GM12801 (cell line): ENCODE data around the gene ACER1.

Experiments used
- TF ChIP-seq, protein P1 (sequence below): IDR thresholded peaks from one replicate; pipeline ENCODE4 v1.5.1; 2011; ENCODE audit warnings: control low read depth; ENCODE audit not compliant: insufficient read length; ENCODE audit errors: extremely low read depth

The ACER1 gene, protein sequence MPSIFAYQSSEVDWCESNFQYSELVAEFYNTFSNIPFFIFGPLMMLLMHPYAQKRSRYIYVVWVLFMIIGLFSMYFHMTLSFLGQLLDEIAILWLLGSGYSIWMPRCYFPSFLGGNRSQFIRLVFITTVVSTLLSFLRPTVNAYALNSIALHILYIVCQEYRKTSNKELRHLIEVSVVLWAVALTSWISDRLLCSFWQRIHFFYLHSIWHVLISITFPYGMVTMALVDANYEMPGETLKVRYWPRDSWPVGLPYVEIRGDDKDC

GRCh38 chr19:6333439-6333838 is at the start of gene ACER1:
TSS of gene ACER1 (minus strand) at chr19:6333612. CDS start at chr19:6333551, 61 bp downstream.
- TF ChIP-seq, protein P1, sequence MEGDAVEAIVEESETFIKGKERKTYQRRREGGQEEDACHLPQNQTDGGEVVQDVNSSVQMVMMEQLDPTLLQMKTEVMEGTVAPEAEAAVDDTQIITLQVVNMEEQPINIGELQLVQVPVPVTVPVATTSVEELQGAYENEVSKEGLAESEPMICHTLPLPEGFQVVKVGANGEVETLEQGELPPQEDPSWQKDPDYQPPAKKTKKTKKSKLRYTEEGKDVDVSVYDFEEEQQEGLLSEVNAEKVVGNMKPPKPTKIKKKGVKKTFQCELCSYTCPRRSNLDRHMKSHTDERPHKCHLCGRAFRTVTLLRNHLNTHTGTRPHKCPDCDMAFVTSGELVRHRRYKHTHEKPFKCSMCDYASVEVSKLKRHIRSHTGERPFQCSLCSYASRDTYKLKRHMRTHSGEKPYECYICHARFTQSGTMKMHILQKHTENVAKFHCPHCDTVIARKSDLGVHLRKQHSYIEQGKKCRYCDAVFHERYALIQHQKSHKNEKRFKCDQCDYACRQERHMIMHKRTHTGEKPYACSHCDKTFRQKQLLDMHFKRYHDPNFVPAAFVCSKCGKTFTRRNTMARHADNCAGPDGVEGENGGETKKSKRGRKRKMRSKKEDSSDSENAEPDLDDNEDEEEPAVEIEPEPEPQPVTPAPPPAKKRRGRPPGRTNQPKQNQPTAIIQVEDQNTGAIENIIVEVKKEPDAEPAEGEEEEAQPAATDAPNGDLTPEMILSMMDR = no peak

DNA sequence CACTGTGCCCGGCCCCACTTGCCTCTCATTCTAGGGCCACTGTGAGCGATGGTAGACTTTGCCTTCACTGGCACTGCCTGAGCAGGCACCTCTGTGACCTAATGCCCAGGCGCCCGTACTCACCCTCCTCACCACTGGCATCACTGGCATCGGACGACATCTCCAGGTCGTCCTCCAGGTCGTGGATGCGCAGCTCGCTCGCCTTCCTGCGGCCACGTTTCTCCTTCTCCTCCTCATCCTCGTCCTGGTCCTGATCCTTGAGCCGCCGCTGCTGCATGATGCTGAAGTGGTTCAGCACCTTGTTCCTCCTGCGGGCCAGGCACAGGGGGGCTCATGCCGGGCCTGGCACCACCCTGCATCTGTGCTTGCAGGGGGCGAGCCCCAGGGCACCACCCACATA is 49.8 kb upstream of the ACER1 start:
- TF ChIP-seq, protein P1 = no peak

DNA sequence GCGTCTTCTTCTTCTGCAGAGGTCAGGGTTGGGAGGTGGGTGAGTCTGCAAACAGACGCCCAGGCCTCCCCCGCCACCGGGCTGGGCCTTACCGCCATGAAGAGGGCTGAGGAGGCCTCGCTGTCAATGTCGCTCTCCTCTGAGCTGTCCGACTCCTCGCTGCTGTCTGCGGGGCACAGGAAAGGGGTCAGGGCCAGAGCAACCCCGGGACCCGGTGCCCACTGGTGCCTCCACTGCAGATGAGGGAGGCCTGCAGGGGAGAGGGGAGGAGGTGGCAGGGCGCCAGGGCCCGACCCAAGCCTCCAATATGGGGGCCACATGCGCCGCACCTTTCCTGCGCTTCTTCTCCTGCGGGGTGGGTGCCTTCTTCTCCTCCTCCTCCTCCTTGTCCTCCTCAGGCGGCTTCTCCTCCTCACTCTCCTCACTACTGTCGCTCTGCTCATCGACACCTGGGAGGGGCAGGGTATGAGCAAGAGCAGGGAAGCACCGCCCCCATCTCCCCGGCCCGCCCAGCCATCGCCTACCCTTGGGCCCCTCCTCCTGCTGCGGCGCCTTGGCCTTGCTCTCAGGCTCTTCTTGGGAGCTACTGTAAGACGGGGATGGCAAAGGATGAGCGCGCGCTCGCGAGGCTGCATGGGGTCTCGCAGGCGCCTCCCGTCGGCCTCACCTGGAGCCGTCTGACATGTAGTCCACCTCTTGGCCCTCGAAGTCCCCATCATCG is 47.8 kb upstream of the ACER1 start:
- TF ChIP-seq, protein P1 = no peak

GRCh38 chr19:6379744-6380143 is 46.3 kb upstream of the ACER1 start:
- TF ChIP-seq, protein P1 = no peak

DNA sequence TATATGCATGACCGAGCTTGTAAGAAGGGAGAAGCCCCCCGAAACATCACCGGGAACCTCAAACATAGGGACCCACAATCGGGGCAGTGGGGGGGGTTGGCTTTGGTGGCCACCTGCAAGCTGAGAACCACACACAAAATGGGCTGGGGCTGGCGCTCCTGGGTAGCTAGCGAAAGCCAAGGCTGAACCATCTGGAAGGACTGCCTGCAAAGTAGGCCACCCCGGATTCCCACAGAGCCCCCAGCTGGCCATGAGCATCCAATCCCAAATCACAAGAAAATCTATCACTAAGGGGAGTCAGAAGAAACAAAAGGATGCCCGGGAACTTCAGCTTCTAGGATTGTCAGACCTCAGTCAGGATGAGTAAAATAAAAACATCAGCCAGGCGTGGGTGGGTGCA is 45.1 kb upstream of the ACER1 start:
- TF ChIP-seq, protein P1 = no peak

GRCh38 chr19:6378041-6378440 is 44.6 kb upstream of the ACER1 start:
- TF ChIP-seq, protein P1 = no peak

DNA sequence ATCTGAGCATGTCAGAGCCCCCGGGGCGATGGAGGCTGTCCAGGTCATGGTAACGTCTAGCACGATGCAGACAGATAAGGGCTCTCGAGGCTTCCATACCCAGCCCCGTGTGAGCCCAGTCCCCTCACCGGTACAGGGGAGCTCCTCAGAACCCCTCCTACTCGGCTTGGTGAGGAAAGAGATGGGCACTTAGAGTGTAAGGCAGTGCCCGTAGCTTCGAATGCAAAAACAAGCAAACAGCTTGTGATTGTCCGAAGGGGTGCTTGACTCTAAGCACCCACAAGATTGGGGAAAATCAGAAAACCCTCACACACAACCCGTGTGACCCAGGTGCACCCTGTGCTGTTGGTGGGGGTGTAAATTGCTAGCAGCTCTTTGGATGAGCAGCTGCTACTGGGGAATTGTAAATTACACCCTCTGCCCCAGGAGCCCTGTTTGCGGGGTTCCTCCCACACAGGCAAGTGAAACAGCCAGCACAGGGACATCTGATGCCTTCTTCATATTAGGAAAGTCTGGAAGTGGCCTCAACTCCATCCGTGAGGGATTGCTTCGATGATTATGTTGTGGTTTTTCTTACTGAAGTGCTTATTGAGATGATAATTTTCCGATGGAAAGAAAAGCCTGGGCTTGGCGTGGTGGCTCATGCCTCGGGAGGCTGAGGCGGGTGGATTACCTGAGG is 43.2 kb upstream of the ACER1 start:
- TF ChIP-seq, protein P1 = no peak
